H1 (cell line): Measurements from ENCODE around the gene TRIAP1.

Experiments used
- CHD2 ChIP-seq: IDR thresholded peaks from 2 replicates; pipeline ENCODE4 v1.6.1; 2012; ENCODE audit warnings: low read length, improper control_type of control experiment
- CREB1 ChIP-seq: IDR thresholded peaks from 2 replicates; pipeline ENCODE4 v1.6.1; 2012; ENCODE audit warnings: inconsistent platforms
- PHF8 ChIP-seq: fragments of 200-600 bp; sonication (generic); conservative IDR thresholded peaks from 2 replicates; pipeline ENCODE4 v1.7.1; 2012; ENCODE audit warnings: low read depth, mild to moderate bottlenecking, inconsistent platforms, low read length, moderate library complexity
- POLR2A ChIP-seq, 2 experiments: IDR thresholded peaks; 1 replicate in 1 of 2; 2 replicates in 1 of 2; pipeline ENCODE4 v1.6.1; 2011; ENCODE audit warnings: low read depth in 2 of 2, low read length in 2 of 2, mild to moderate bottlenecking in 2 of 2; ENCODE audit errors: control extremely low read depth in 1 of 2
- POLR2AphosphoS5 ChIP-seq: IDR thresholded peaks from 2 replicates; pipeline ENCODE4 v1.6.1; 2011; ENCODE audit warnings: low read depth, low read length
- SP1 ChIP-seq: IDR thresholded peaks from 2 replicates; pipeline ENCODE4 v1.6.1; 2011; ENCODE audit warnings: low read depth, low read length
- SP4 ChIP-seq: IDR thresholded peaks from 2 replicates; pipeline ENCODE4 v1.6.1; 2012; ENCODE audit warnings: low read length, inconsistent platforms
- TAF1 ChIP-seq: IDR thresholded peaks from 2 replicates; pipeline ENCODE4 v1.6.1; 2011; ENCODE audit warnings: mild to moderate bottlenecking, low read depth, low read length
- ZNF274 ChIP-seq: IDR thresholded peaks from 2 replicates; pipeline ENCODE4 v1.7.0; 2012; ENCODE audit warnings: low read length, borderline replicate concordance; ENCODE audit errors: extremely low read depth
- TF ChIP-seq, protein P1 (sequence below), 3 experiments: IDR thresholded peaks; 1 replicate in 2 of 3; 2 replicates in 1 of 3; pipeline versions ENCODE4 v1.5.1 to v1.6.1; 2011; ENCODE audit warnings: low read length in 3 of 3, mild to moderate bottlenecking in 3 of 3, inconsistent platforms in 2 of 3, low read depth in 1 of 3, moderate library complexity in 1 of 3; ENCODE audit not compliant: insufficient read depth in 1 of 3; ENCODE audit errors: control extremely low read depth in 1 of 3

DNA sequence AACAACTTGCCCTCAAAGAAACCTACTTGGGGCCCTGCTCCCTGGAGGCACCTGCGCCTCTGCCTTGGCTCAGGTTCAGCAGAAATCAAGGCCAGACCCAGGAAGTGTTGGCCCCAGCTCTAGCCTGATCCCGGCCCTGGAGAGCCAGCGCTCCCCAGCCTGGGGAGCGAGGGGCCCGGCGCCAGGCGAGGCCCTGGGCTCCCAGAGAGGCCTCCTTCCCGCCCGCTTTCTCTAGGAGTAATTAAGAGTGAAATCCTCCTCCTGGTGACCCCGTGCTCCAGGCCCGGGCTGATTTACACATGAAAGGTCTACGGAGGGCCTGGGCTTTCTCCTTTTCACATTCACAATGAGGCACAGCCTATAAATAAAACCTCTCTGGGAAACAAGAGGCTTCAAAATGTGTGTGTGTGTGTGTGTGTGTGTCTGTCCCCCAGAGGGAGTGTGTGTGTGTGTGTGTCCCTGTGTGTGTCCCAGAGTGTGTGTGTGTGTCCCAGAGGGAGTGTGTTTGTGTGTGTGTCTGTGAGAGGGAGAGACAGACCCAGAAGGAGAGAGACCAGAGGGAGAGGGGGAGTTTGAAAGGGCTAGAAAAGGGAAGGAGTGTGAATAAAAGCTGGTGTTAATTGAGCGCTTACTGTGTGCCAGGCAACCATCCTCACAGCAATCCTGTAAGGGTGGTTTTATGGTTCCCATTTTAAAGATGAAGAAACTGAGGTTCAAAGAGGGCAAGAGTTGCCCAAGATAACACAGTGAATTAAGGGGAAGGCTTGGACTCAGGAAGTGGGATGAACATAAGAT, 32.1 kb downstream of the TRIAP1 start:
- TF ChIP-seq POLR2AphosphoS5 (peak; percentile 32; the same call in 1 of the 2 replicates), TAF1 (peak; percentile 93), PHF8 (0 out of 2 replicates have a peak, but pooled peaks have one; percentile 39), CHD2 (no peak), ZNF274 (no peak), SP1 (peak; percentile 83), CREB1 (peak; percentile 46; the same call in 1 of the 2 replicates), SP4 (0 out of 2 replicates have a peak, but pooled peaks have one; percentile 42), POLR2A (IDR thresholded peaks at IDR 0.05; ENCODE audit: control extremely low read depth in 1 of 2, low read depth in 2 of 2, low read length in 2 of 2) (peak; percentile 51 to 80)
- TF ChIP-seq, protein P1, sequence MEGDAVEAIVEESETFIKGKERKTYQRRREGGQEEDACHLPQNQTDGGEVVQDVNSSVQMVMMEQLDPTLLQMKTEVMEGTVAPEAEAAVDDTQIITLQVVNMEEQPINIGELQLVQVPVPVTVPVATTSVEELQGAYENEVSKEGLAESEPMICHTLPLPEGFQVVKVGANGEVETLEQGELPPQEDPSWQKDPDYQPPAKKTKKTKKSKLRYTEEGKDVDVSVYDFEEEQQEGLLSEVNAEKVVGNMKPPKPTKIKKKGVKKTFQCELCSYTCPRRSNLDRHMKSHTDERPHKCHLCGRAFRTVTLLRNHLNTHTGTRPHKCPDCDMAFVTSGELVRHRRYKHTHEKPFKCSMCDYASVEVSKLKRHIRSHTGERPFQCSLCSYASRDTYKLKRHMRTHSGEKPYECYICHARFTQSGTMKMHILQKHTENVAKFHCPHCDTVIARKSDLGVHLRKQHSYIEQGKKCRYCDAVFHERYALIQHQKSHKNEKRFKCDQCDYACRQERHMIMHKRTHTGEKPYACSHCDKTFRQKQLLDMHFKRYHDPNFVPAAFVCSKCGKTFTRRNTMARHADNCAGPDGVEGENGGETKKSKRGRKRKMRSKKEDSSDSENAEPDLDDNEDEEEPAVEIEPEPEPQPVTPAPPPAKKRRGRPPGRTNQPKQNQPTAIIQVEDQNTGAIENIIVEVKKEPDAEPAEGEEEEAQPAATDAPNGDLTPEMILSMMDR (IDR thresholded peaks at IDR 0.05; ENCODE audit: control extremely low read depth in 1 of 3, insufficient read depth in 1 of 3, low read depth in 1 of 3, low read length in 3 of 3): no peak
